HCT116 (cell line): Measurements from ENCODE around the gene FLT4. TPM values are rescaled to one million over a fixed set of nuclear protein-coding genes. Genes with fewer than 3 reads are reported as not detected.

Experiments used
- ATAC-seq: fragments of 200-7000 bp; cut with Tn5 transposase; 2 replicates; pipeline ENCODE4 v1.9.1; 2020; ENCODE audit warnings: mild to moderate bottlenecking, moderate library complexity
- BruUV-seq: library from RNA; stranded (reverse); fragments of 400-500 nt; replicated peaks from 2 replicates; lab custom pipeline; 2021; lab: Mats Ljungman, UMichigan
- CTCF ChIA-PET: fragments of 300-600 bp; sonication (Branson Sonifier 250); formaldehyde crosslinking; loops from one replicate; lab custom pipeline; 2021; ENCODE audit warnings: antibody characterized with exemption; lab: Charles Lee
- POLR2A ChIA-PET: fragments of 300-600, 350-600 bp; sonication (Branson Sonifier 250); formaldehyde crosslinking; loops from one replicate; lab custom pipeline; 2021; ENCODE audit warnings: antibody characterized with exemption; lab: Charles Lee
- RAD21 ChIA-PET, 2 experiments: fragments of 300-600 bp; sonication (Branson Sonifier 250); formaldehyde crosslinking; loops; one replicate each; lab custom pipeline; 2023; ENCODE audit warnings: low total read pairs in 2 of 2; ENCODE audit not compliant: uncharacterized antibody in 2 of 2, unreplicated experiment in 2 of 2, low non-redundant PET in 1 of 2; lab: Charles Lee
- DNase-seq: peaks from one replicate; pipeline ENCODE4 v3.0.0-alpha.2; 2010; ENCODE audit warnings: low read depth, low spot score
- H2AFZ ChIP-seq: fragments of 200-600 bp; shearing (Covaris generic), sonication (generic); 2 replicates; pipeline ENCODE4 v1.6.1; 2017; ENCODE audit warnings: low read depth, mixed run types, mixed read lengths, antibody characterized with exemption, low read length; ENCODE audit not compliant: poor library complexity, severe bottlenecking
- H3K27ac ChIP-seq: 2 replicates; pipeline ENCODE4 v1.5.1; 2012; ENCODE audit warnings: low read depth, low read length
- H3K27me3 ChIP-seq: fragments of 200-600 bp; sonication (generic); 2 replicates; pipeline ENCODE4 v1.6.1; 2016; ENCODE audit warnings: mixed run types, low read length, mixed read lengths; ENCODE audit not compliant: insufficient read depth
- H3K36me3 ChIP-seq, 2 experiments: fragments of 200-500 bp in 1 of 2; fragments of 200-600 bp in 1 of 2; sonication (Bioruptor generic) in 1 of 2; sonication (generic) in 1 of 2; 2 replicates each; pipeline versions ENCODE4 v1.5.1 to v1.6.1; 2014 to 2016; ENCODE audit warnings: low read length in 2 of 2, inconsistent platforms in 1 of 2, mixed read lengths in 1 of 2, mixed run types in 1 of 2; ENCODE audit not compliant: insufficient read depth in 2 of 2, control insufficient read depth in 1 of 2
- H3K4me1 ChIP-seq, 2 experiments: fragments of 200-600 bp in 1 of 2; sonication (generic) in 1 of 2; 2 replicates each; pipeline versions ENCODE4 v1.5.1 to v1.6.1; 2012 to 2017; ENCODE audit warnings: low read length in 2 of 2, inconsistent platforms in 1 of 2, mild to moderate bottlenecking in 1 of 2, mixed read lengths in 1 of 2, mixed run types in 1 of 2, moderate library complexity in 1 of 2; ENCODE audit not compliant: insufficient read depth in 2 of 2, control insufficient read depth in 1 of 2
- H3K4me2 ChIP-seq: fragments of 200-600 bp; sonication (generic); 2 replicates; pipeline ENCODE4 v1.6.1; 2017; ENCODE audit warnings: mixed run types, low read length, mixed read lengths
- H3K4me3 ChIP-seq, 2 experiments: fragments of 200-600 bp in 1 of 2; sonication (generic) in 1 of 2; replicated peaks in 1 of 2; 2 replicates each; pipeline ENCODE4 v1.5.1; 2011 to 2016; ENCODE audit warnings: low read length in 2 of 2, control low read depth in 1 of 2, low read depth in 1 of 2, mild to moderate bottlenecking in 1 of 2, mixed read lengths in 1 of 2, mixed run types in 1 of 2
- H3K79me2 ChIP-seq: fragments of 200-600 bp; sonication (generic); 2 replicates; pipeline ENCODE4 v1.6.1; 2017; ENCODE audit warnings: mild to moderate bottlenecking, mixed run types, low read length, moderate library complexity, mixed read lengths; ENCODE audit not compliant: insufficient read depth
- H3K9ac ChIP-seq: fragments of 200-600 bp; sonication (generic); 2 replicates; pipeline ENCODE4 v1.6.1; 2016; ENCODE audit warnings: low read length, mixed read lengths
- H3K9me2 ChIP-seq: fragments of 200-600 bp; sonication (generic), shearing (Covaris generic); 2 replicates; pipeline ENCODE4 v1.6.1; 2017; ENCODE audit warnings: mixed run types, mild to moderate bottlenecking, moderate library complexity; ENCODE audit not compliant: insufficient read depth
- H3K9me3 ChIP-seq, 2 experiments: fragments of 200-500 bp in 1 of 2; fragments of 200-600 bp in 1 of 2; sonication (Bioruptor generic) in 1 of 2; sonication (generic) in 1 of 2; 2 replicates each; pipeline ENCODE4 v1.6.1; 2014 to 2017; ENCODE audit warnings: low read length in 2 of 2, mixed read lengths in 2 of 2, inconsistent platforms in 1 of 2, low read depth in 1 of 2, mild to moderate bottlenecking in 1 of 2, mixed run types in 1 of 2, moderate library complexity in 1 of 2; ENCODE audit not compliant: control insufficient read depth in 1 of 2, insufficient read depth in 1 of 2
- H4K20me1 ChIP-seq: fragments of 200-600 bp; sonication (generic), shearing (Covaris generic); 2 replicates; pipeline ENCODE4 v1.6.1; 2017; ENCODE audit warnings: mixed run types, mild to moderate bottlenecking, moderate library complexity; ENCODE audit not compliant: insufficient read depth
- CBX3 ChIP-seq: IDR thresholded peaks from 2 replicates; pipeline ENCODE4 v1.6.1; 2012; ENCODE audit warnings: low read depth
- ELF1 ChIP-seq: IDR thresholded peaks from 2 replicates; pipeline ENCODE4 v1.6.1; 2012; ENCODE audit warnings: low read depth, borderline replicate concordance
- FOSL1 ChIP-seq: IDR thresholded peaks from 2 replicates; pipeline ENCODE4 v1.6.1; 2012; ENCODE audit warnings: low read depth
- JUND ChIP-seq: IDR thresholded peaks from 2 replicates; pipeline ENCODE4 v1.6.1; 2012
- POLR2AphosphoS5 ChIP-seq: IDR thresholded peaks from 2 replicates; pipeline ENCODE4 v1.6.1; 2011; ENCODE audit warnings: mild to moderate bottlenecking, low read depth, low read length, moderate library complexity
- REST ChIP-seq: IDR thresholded peaks from 2 replicates; pipeline ENCODE4 v1.6.1; 2012; ENCODE audit warnings: low read depth
- TCF7L2 ChIP-seq: IDR thresholded peaks from 2 replicates; pipeline ENCODE4 v1.7.0; 2011; ENCODE audit warnings: borderline replicate concordance, inconsistent platforms; ENCODE audit not compliant: insufficient read depth, insufficient read length; ENCODE audit errors: extremely low read depth
- ZFX ChIP-seq: fragments of 450-650 bp; IDR thresholded peaks from 2 replicates; pipeline ENCODE4 v1.6.1; 2017
- ZNF274 ChIP-seq: fragments of 200-500 bp; sonication (Bioruptor generic); IDR thresholded peaks from 2 replicates; pipeline ENCODE4 v1.6.1; 2014; ENCODE audit warnings: mild to moderate bottlenecking, low read depth, low read length, inconsistent platforms
- intact Hi-C: fragments of 100-400 bp; cut with micrococcal nuclease; formaldehyde crosslinking; loops from 2 replicates; pipeline ENCODE4 v1.10.0; 2022
- total RNA-seq: library from RNA; stranded (reverse); gene quantifications from one replicate; pipeline ENCODE4 v1.2.1, GENCODE V29; 2021; ENCODE audit not compliant: unreplicated experiment

The FLT4 gene
- total RNA-seq, 1 experiment from 2014 or later = 0.17 TPM

DNA sequence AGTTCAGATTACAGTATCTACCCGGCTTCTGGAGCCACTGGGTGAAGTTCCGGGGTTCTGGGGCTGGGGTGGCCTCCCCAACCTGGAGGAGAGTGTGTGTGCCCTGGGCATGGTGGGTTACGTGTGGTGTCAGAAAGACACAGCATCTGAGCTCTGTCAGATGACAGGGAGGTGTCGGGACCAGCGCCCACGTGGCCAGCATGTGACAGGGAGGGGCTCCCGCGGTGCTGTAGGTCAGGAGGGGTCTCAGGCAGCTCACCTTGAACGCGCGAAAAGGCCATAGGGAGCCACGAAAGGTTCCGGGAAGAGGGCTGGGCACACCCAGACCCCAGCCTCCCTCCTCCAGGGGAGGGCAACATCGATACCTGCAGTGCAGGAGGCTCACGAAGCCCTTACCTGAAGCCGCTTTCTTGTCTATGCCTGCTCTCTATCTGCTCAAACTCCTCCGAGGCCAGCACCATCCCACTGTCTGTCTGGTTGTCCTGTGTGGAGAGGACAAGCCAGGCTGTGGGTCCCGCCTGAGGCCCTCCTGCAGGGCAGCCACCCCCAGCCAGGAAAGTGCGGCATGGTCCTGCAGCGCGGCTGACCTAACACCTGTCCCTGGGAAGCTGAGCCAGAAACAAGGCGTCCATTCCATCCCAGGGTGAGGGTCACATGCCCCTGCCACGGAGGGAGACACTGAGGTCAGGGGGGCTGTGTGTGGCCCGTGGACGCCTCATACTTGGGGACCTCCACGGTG, 40.7 kb downstream of the FLT4 start:
- no peaks in the 10 kb centered on the region for H3K27me3 ChIP-seq
- TF ChIP-seq CBX3 (no peak), FOSL1 (no peak), JUND (no peak), TCF7L2 (no peak), REST (no peak), ZFX (no peak), POLR2AphosphoS5 (no peak), ZNF274 (no peak), ELF1 (no peak)
- H3K4me3 ChIP-seq = no peak overlapping the region
- ChIA-PET RAD21 (no interaction called here), POLR2A (no interaction called here), CTCF (no interaction called here)
- no TSS peak for BruUV-seq
- H3K79me2 ChIP-seq = no peaks in the 10 kb centered on the region
- ATAC-seq = no peak
- no peak overlapping the region for H2AFZ ChIP-seq
- H3K4me1 ChIP-seq = 0 out of 4 replicates have a peak, but pooled peaks cover 0 to 3% of the 10 kb centered on the region in 2 experiments
- H3K9me2 ChIP-seq = no peaks in the 10 kb centered on the region
- H3K9ac ChIP-seq = no peak overlapping the region
- DNase-seq = no peak
- no peak overlapping the region for H3K27ac ChIP-seq
- no peaks in the 10 kb centered on the region for H3K36me3 ChIP-seq
- H4K20me1 ChIP-seq = no peaks in the 10 kb centered on the region
- no peaks in the 10 kb centered on the region for H3K9me3 ChIP-seq
- H3K4me2 ChIP-seq = no peak overlapping the region
- intact Hi-C loops = loop anchor here (5.0 kb wide), 2 partner anchors 406 to 481 kb away; no protein-coding TSS in a partner anchor
